Loucy (cell line): ENCODE results near the gene MACROD2.

Experiments used
- H2AFZ ChIP-seq: fragments of 200-600 bp; sonication (generic); 2 replicates; pipeline ENCODE4 v1.6.0; 2016; ENCODE audit warnings: antibody characterized with exemption, mild to moderate bottlenecking, low read length, moderate library complexity
- H3F3A ChIP-seq: fragments of 200-600 bp; 2 replicates; pipeline ENCODE4 v1.6.0; 2016; ENCODE audit warnings: antibody characterized with exemption, low read depth, mild to moderate bottlenecking
- H3K27me3 ChIP-seq: fragments of 200-600 bp; sonication (generic); 2 replicates; pipeline ENCODE4 v1.6.1; 2014; ENCODE audit warnings: low read length, mild to moderate bottlenecking; ENCODE audit not compliant: insufficient read depth, poor library complexity, severe bottlenecking
- H3K36me3 ChIP-seq: fragments of 200-600 bp; sonication (generic); 2 replicates; pipeline ENCODE4 v1.6.1; 2016; ENCODE audit warnings: low read length; ENCODE audit not compliant: insufficient read depth
- H3K4me1 ChIP-seq: fragments of 200-600 bp; sonication (generic); 2 replicates; pipeline ENCODE4 v1.5.1; 2014; ENCODE audit warnings: low read length, mild to moderate bottlenecking; ENCODE audit not compliant: insufficient read depth, poor library complexity, severe bottlenecking
- H3K4me2 ChIP-seq: fragments of 200-600 bp; sonication (generic); 2 replicates; pipeline ENCODE4 v1.6.0; 2014; ENCODE audit warnings: antibody characterized with exemption, low read length, low read depth, mild to moderate bottlenecking; ENCODE audit not compliant: poor library complexity, severe bottlenecking
- H3K4me3 ChIP-seq: fragments of 200-600 bp; sonication (generic); 2 replicates; pipeline ENCODE4 v1.5.1; 2014; ENCODE audit warnings: low read length, mild to moderate bottlenecking, mixed read lengths; ENCODE audit not compliant: poor library complexity, severe bottlenecking
- H3K79me2 ChIP-seq: fragments of 200-600 bp; sonication (generic); 2 replicates; pipeline ENCODE4 v1.6.1; 2014; ENCODE audit warnings: low read length; ENCODE audit not compliant: insufficient read depth
- H3K9ac ChIP-seq: fragments of 200-600 bp; sonication (generic); 2 replicates; pipeline ENCODE4 v1.6.0; 2014; ENCODE audit warnings: mild to moderate bottlenecking, low read depth, low read length, moderate library complexity; ENCODE audit not compliant: poor library complexity, severe bottlenecking
- H3K9me2 ChIP-seq: fragments of 200-600 bp; sonication (generic); replicated peaks from 2 replicates; pipeline ENCODE4 v1.6.1; 2016; ENCODE audit warnings: low read depth, low read length, mixed read lengths
- H3K9me3 ChIP-seq: fragments of 200-600 bp; sonication (generic); 2 replicates; pipeline ENCODE4 v1.6.1; 2014; ENCODE audit warnings: mild to moderate bottlenecking, antibody characterized with exemption, low read length, low read depth; ENCODE audit not compliant: insufficient read depth
- H4K20me1 ChIP-seq: fragments of 200-600 bp; sonication (generic); 2 replicates; pipeline ENCODE4 v1.6.0; 2014; ENCODE audit warnings: antibody characterized with exemption, low read length, mild to moderate bottlenecking; ENCODE audit not compliant: insufficient read depth, poor library complexity, severe bottlenecking
- EZH2phosphoT487 ChIP-seq: fragments of 200-600 bp; IDR thresholded peaks from 2 replicates; pipeline ENCODE4 v1.6.1; 2018; ENCODE audit warnings: antibody characterized with exemption, mild to moderate bottlenecking, moderate library complexity, borderline replicate concordance
- TF ChIP-seq, protein P1 (sequence below): fragments of 200-600 bp; sonication (generic); conservative IDR thresholded peaks from 2 replicates; pipeline ENCODE4 v1.5.1; 2014; ENCODE audit warnings: mild to moderate bottlenecking, antibody characterized with exemption, low read length

MACROD2 gene

GRCh38 chr20:14778096-14778495 is 782.8 kb downstream of the MACROD2 start:
- Histone ChIP-seq H3K9me2 (no peaks in the 10 kb centered on the region), H2AFZ (no peak overlapping the region), H3K9ac (no peak overlapping the region)

GRCh38 chr20:14778875-14779274 is 783.6 kb downstream of the MACROD2 start:
- Histone ChIP-seq H2AFZ (no peak overlapping the region), H3K4me3 (no peak overlapping the region), H3K9me2 (no peaks in the 10 kb centered on the region), H3K4me1 (no peaks in the 10 kb centered on the region), H3K36me3 (no peaks in the 10 kb centered on the region), H3K79me2 (no peaks in the 10 kb centered on the region), H4K20me1 (no peaks in the 10 kb centered on the region), H3K4me2 (no peak overlapping the region), H3K27me3 (no peaks in the 10 kb centered on the region), H3K9ac (no peak overlapping the region), H3K9me3 (no peaks in the 10 kb centered on the region), H3F3A (no peaks in the 10 kb centered on the region)
- TF ChIP-seq, protein P1, sequence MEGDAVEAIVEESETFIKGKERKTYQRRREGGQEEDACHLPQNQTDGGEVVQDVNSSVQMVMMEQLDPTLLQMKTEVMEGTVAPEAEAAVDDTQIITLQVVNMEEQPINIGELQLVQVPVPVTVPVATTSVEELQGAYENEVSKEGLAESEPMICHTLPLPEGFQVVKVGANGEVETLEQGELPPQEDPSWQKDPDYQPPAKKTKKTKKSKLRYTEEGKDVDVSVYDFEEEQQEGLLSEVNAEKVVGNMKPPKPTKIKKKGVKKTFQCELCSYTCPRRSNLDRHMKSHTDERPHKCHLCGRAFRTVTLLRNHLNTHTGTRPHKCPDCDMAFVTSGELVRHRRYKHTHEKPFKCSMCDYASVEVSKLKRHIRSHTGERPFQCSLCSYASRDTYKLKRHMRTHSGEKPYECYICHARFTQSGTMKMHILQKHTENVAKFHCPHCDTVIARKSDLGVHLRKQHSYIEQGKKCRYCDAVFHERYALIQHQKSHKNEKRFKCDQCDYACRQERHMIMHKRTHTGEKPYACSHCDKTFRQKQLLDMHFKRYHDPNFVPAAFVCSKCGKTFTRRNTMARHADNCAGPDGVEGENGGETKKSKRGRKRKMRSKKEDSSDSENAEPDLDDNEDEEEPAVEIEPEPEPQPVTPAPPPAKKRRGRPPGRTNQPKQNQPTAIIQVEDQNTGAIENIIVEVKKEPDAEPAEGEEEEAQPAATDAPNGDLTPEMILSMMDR = no peak
- no peak for TF ChIP-seq EZH2phosphoT487

More at GRCh38 chr20:14778096-14778495, 782.8 kb downstream of the MACROD2 start:
- Histone ChIP-seq H3K36me3 (no peaks in the 10 kb centered on the region), H3K9me3 (no peaks in the 10 kb centered on the region), H3F3A (no peaks in the 10 kb centered on the region), H4K20me1 (no peaks in the 10 kb centered on the region), H3K79me2 (no peaks in the 10 kb centered on the region), H3K4me3 (no peak overlapping the region), H3K4me2 (no peak overlapping the region), H3K4me1 (no peaks in the 10 kb centered on the region), H3K27me3 (no peaks in the 10 kb centered on the region)
- no peak for TF ChIP-seq EZH2phosphoT487
- TF ChIP-seq, protein P1 = no peak

- Histone ChIP-seq H3F3A (no peaks in the 10 kb centered on the region), H2AFZ (no peak overlapping the region), H3K4me3 (no peak overlapping the region), H3K79me2 (no peaks in the 10 kb centered on the region), H3K4me2 (no peak overlapping the region), H3K27me3 (no peaks in the 10 kb centered on the region), H3K9ac (no peak overlapping the region), H3K4me1 (no peaks in the 10 kb centered on the region), H3K9me2 (no peaks in the 10 kb centered on the region), H3K9me3 (no peaks in the 10 kb centered on the region), H4K20me1 (no peaks in the 10 kb centered on the region), H3K36me3 (no peaks in the 10 kb centered on the region)
- no peak for TF ChIP-seq EZH2phosphoT487
- TF ChIP-seq, protein P1 = no peak
These were observed 785.2 kb downstream of the MACROD2 start for GRCh38 chr20:14780508-14780907.
